Inflammatory macrophage treated with lipopolysaccharide for 1 hour (primary cell): Measurements from ENCODE around the gene PDZRN3.
"Not testable (repeated sequence)": the region's sequence is repeated elsewhere in the genome, so short reads cannot be mapped to it uniquely, and the experiment has no call there.

Source experiments
- DNase-seq, 2 donors: peaks; one replicate each; pipeline ENCODE4 v3.0.0-alpha.2; 2020 to 2022

The PDZRN3 gene

GRCh38 chr3:73586190-73586589 is 38.6 kb downstream of the PDZRN3 start:
- DNase-seq: no peak

- DNase-seq: no peak
These were observed 39.9 kb downstream of the PDZRN3 start for GRCh38 chr3:73584873-73585272.

- DNase-seq: no peak
These were observed 42.2 kb downstream of the PDZRN3 start for GRCh38 chr3:73582535-73582934.

- DNase-seq: no peak
These were observed 43.5 kb downstream of the PDZRN3 start for GRCh38 chr3:73581134-73581846.

GRCh38 chr3:73580343-73580742 is 44.4 kb downstream of the PDZRN3 start:
- DNase-seq: no peak

GRCh38 chr3:73577704-73578103 is 47.0 kb downstream of the PDZRN3 start:
- no peak for DNase-seq

GRCh38 chr3:73576999-73577461 is 47.7 kb downstream of the PDZRN3 start:
- no peak for DNase-seq

- DNase-seq: no peak
These were observed 48.8 kb downstream of the PDZRN3 start for GRCh38 chr3:73575953-73576352.

- no peak for DNase-seq
These were observed 49.2 kb downstream of the PDZRN3 start for GRCh38 chr3:73575519-73575918.

- no peak for DNase-seq
These were observed 51.5 kb downstream of the PDZRN3 start for GRCh38 chr3:73573204-73573603.

- DNase-seq: no peak
These were observed 52.4 kb downstream of the PDZRN3 start for GRCh38 chr3:73572368-73572767.

GRCh38 chr3:73571238-73571794 is 53.4 kb downstream of the PDZRN3 start:
- no peak for DNase-seq

- DNase-seq: no peak
These were observed 55.4 kb downstream of the PDZRN3 start for GRCh38 chr3:73569246-73569760.

- no peak for DNase-seq
These were observed 56.3 kb downstream of the PDZRN3 start for GRCh38 chr3:73568371-73568862.

GRCh38 chr3:73565374-73565773 is 59.4 kb downstream of the PDZRN3 start:
- not testable (repeated sequence) for DNase-seq

- no peak for DNase-seq
These were observed 60.7 kb downstream of the PDZRN3 start for GRCh38 chr3:73563896-73564582.

- DNase-seq: no peak
These were observed 63.2 kb downstream of the PDZRN3 start for GRCh38 chr3:73561494-73561893.

- DNase-seq: no peak
These were observed 65.0 kb downstream of the PDZRN3 start for GRCh38 chr3:73559749-73560148.

- DNase-seq: no peak
These were observed 66.0 kb downstream of the PDZRN3 start for GRCh38 chr3:73558727-73559075.

- DNase-seq: no peak
These were observed 66.6 kb downstream of the PDZRN3 start for GRCh38 chr3:73557986-73558726.

GRCh38 chr3:73556520-73557372 is 68.0 kb downstream of the PDZRN3 start:
- DNase-seq: no peak

- no peak for DNase-seq
These were observed 69.7 kb downstream of the PDZRN3 start for GRCh38 chr3:73555076-73555475.
